ENCODE results near the gene NCDN.

Gene NCDN, protein sequence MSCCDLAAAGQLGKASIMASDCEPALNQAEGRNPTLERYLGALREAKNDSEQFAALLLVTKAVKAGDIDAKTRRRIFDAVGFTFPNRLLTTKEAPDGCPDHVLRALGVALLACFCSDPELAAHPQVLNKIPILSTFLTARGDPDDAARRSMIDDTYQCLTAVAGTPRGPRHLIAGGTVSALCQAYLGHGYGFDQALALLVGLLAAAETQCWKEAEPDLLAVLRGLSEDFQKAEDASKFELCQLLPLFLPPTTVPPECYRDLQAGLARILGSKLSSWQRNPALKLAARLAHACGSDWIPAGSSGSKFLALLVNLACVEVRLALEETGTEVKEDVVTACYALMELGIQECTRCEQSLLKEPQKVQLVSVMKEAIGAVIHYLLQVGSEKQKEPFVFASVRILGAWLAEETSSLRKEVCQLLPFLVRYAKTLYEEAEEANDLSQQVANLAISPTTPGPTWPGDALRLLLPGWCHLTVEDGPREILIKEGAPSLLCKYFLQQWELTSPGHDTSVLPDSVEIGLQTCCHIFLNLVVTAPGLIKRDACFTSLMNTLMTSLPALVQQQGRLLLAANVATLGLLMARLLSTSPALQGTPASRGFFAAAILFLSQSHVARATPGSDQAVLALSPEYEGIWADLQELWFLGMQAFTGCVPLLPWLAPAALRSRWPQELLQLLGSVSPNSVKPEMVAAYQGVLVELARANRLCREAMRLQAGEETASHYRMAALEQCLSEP

DNA sequence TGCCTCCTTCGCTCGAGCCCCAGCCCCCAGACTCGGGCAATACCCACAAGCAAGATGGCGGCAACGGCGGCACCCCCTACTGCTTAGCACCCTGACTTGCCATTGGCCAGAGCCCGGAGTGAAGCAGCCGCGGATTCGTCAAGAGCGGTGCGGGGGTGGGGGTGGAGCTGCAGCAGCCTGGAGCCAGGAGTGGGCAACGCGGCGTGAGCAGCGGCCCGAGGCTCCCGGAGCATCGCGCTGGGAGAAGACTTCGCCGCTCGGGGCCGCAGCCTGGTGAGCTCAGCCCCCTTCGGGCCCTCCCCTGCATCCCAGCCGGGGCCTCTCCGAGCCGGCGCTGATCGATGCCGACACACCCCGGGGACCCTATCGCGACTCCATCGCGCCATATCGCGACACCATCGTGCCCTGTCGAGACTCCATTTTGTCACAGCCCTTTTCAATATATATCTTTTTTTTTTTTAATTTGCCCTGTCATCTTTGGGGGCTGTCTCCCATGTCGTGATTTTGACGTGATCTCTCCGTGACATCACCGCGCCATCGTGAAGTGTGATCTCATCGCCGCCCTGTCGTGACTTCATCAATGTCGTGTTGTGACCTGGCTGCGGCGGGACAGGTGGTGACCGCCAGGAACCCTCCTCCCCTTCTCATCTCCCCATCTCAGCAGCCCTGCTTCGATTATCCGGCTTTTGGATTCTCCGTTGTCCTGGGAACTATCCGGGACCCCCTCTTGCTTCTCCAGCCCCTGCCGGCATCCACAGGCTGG, at the start of gene NCDN:
TSS of gene NCDN (plus strand) at position 189 of the 763 bp plus-strand sequence. CDS start at position 581, 392 bp downstream.
- DNase-seq (ENCODE audit: extremely low spot score, insufficient read length, low read depth), result peak; percentile 95
- peak; percentile 98 for FAIRE-seq

DNA sequence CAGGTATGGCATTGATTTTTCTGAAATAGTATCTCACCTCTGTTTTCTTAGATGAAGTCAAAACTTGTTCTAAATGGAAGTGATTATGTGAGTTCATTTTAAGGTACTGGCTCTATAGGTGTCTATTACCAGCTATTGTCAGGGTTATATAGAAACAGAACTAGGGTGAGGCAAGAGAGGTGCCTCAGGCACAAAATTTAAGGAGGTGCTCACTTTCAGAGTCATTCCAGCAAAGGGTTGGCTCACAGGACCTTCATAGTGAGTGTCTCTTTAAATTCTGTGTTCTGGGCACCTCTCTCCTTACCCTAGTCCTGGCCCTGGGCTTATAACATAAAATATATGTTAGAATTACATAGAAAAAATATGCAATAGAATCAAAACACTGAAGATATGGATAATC, 49.7 kb upstream of the NCDN start:
- DNase-seq (ENCODE audit: extremely low spot score, insufficient read length, low read depth) (no peak), FAIRE-seq (no peak)

DNA sequence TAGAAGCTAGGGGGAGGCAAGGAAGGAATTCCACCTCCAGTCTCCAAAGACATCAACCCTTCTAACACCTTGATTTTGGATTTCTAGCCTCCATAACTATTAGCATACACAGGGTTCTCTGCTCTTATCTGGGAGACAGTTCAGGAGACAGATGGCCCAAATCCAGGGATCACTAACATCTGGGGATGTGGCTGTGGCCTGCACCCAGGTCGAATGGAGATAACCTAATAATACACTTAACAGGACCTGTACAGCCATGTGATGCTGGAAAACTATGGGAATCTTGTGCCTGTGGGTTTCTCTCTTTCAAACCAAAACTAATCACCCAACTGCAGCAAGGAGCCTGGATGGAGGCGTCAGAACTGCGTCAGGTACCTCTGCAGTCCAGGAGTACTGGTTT, 48.0 kb upstream of the NCDN start:
- DNase-seq (ENCODE audit: extremely low spot score, insufficient read length, low read depth) (no peak), FAIRE-seq (no peak)

DNA sequence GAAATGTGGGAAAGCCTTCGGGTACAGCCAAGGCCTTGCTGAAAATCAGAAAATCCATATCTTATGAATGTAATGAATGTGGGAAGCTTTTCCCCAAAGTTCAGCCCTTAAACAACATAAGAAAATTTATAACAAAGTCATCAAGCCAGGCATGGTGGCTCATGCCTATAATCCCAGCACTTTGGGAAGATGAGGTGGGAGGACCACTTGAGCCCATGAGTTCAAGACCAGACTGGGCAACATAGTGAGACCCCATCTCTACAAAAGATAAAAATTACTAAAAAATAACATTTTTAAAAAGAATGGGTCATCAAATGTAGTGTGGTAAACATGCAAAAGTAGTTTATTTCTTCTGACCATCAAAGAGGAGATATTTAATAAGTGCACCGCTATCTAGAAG, 46.3 kb upstream of the NCDN start:
- FAIRE-seq (no peak), DNase-seq (ENCODE audit: extremely low spot score, insufficient read length, low read depth) (no peak)

DNA sequence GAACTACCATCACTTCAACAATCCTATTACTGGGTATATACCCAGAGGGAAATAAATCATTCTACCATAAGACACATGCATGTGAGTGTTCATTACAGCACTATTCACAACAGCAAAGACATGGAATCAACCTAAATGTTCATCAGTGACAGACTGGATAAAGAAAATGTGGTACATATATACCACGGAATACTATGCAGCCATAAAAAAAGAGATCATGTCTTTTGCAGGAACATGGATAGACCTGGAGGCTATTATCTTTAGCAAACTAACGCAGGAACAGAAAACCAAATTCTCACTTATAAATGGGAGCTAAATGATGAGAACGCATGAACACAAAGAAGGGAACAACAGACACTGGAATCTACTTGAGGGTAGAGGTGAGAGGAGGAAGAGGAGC, 39.4 kb upstream of the NCDN start:
- DNase-seq (ENCODE audit: extremely low spot score, insufficient read length, low read depth) (no peak), FAIRE-seq (no peak)

DNA sequence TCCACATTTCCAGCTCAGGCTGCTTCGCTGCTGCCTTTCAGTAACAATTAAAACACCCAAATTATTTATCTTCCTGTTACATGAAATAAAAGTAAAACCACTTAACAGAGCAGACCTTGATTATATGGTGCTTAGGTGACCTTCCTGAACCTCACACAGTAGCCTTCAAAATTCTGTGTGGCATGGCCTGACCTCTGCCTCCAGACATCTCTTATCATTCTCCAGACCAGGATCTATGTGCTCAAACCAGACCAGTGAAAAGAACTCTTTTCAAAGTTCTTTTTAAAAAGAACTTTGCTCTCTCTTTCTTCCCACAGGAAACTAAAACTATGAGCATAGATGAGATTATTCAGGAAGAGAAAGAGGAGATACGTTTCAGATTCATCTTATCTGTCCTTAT, 38.2 kb upstream of the NCDN start:
- FAIRE-seq, result no peak
- DNase-seq (ENCODE audit: extremely low spot score, insufficient read length, low read depth), result no peak

DNA sequence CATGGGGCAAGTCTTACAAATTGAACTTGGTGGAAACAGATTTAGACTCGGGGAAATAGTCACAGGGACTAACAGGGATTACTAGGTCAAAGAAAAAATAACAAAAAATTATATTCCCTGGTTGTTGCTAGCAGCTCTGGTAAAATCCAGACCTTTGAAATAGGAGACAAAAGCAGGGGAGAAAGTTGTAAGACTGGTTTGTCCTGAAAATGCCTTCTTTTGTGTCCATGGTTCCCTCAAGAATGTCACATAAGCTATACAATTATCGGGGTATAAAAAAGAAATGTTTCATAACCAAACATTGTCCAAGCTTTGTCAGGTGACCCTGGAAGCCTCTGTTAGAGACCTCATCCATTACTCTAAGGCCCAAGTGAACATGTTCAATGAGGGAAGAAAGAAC, 33.5 kb upstream of the NCDN start:
- FAIRE-seq (no peak), DNase-seq (ENCODE audit: extremely low spot score, insufficient read length, low read depth) (no peak)

DNA sequence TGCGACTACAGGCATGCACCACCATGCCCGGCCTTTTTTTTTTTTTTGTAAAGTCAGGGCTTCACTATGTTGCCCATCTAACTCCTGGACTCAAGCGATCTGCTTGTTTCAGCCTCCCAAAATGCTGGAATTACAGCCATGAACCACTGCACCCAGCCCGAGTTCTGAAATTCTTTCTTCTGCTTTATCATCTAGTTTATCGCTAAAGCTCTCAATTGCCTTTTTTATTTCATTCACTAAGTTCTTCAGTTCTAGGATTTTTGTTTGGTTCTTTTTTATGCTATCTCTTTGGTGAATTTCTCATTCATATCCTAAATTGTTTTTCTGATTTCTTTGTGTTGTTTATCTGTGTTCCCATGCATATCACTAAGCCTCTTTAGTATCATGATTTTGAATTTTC, 27.4 kb upstream of the NCDN start:
- DNase-seq (ENCODE audit: extremely low spot score, insufficient read length, low read depth) (no peak), FAIRE-seq (no peak)

DNA sequence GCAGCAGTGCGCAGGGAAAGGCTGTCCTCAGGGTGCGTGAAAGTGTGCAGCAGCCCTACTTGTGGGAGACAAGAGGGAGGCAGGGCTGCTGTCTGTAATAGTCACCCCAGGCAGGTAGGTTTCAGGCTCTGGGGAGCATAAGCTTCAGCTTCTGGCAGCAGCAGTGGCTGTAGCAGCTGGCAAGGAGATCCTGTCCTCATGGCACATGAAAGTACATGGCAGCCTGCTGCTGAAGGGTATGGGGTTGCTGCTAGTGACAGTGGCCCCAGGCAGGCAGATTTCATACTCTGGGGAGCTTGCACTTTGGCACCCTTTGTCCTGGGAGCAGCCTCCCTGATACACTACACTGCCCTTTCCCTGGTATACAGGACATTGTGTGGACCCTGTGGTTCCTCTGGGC, 26.7 kb upstream of the NCDN start:
- FAIRE-seq (no peak), DNase-seq (ENCODE audit: extremely low spot score, insufficient read length, low read depth) (no peak)

DNA sequence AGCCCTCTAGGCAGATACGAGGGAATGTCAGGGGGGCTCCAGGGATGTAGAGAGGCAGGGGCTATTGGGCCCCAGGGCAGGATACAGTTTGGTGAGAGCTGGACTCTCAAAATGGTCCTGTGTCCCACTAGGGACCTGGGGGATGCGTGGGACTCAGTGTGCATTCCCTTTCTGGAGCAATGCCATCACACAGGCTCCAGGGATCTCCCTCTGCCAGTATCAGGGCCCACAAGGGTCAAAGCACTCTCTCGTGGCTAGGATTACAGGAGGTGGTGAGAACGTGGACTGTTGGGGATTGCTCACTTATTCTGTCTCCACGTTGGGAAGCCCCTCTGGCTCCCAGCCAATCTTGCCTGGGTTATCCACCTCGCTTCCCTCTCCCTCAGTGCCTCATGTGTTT, 26.2 kb upstream of the NCDN start:
- FAIRE-seq (no peak), DNase-seq (ENCODE audit: extremely low spot score, insufficient read length, low read depth) (no peak)

DNA sequence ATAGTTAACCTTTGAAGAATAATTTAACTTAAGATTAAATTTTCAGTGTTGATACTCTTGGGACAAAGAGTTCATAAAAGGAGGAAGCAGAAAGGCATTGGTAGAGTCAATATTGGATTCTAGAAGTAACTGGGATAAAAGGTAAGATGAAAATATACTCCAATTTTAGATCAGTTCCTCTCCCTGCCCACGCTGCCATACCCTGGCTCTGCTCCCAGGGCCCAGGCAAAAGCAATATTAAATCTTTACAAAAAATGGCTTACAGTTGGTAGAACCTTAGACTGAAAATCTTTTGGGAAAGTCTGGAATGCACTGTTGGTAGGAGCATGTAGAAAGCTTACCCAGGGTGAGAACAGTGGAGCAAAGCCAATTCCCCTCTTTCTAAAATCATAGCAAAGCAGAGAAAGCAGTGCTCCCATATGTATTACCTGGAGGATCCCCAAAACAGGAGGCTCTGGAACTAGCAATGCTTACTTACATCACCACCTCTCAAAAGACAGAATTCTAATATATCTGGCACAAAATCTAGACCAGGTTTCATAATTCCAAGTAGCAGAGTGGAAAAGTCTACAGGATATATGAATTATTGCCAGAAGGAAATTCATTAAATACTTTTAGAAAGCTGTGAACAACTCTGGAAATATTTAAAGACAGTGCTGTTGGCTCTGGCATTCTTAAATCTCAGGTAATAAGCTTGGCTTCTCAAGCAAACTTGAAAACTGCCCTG, 24.9 kb upstream of the NCDN start:
- no peak for DNase-seq (ENCODE audit: extremely low spot score, insufficient read length, low read depth)
- FAIRE-seq, result no peak

DNA sequence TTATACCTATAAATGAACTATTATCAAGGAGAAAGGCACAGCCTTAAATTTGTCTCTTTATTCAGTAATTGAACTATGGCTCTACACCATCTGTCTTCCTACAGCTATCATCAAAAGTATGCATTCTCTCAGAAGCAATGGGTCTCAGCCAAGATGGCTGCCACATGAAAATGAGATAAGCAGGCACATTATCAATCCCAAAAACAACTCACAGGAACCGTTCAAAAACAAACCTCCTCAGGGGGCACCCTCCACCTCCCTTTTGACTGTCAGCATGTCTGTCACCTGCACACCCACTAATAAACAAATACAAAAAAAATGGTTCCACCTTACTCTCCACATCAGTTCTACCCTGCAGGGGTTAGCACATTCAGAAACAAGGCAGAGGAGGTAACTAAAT, 24.0 kb upstream of the NCDN start:
- DNase-seq (ENCODE audit: extremely low spot score, insufficient read length, low read depth) (no peak), FAIRE-seq (no peak)

DNA sequence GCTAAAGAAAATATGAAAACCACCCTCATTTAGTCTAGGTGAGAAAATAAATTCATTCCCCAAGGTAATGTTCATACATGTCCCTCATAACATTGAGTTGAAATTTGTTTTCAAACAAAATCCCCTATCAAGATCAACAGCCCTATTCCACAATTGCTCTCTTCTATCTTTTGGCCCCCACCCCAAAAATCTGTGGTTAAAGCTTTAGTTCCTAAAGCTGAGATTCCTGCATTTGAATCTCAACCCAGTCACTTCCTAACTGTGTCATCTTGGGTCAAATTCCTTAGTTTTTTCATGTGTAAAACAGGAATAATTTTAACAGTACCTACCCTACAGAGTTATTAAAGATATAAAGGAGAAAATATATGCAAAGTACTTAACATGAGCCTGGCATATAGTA, 22.4 kb upstream of the NCDN start:
- DNase-seq (ENCODE audit: extremely low spot score, insufficient read length, low read depth) (no peak), FAIRE-seq (no peak)

DNA sequence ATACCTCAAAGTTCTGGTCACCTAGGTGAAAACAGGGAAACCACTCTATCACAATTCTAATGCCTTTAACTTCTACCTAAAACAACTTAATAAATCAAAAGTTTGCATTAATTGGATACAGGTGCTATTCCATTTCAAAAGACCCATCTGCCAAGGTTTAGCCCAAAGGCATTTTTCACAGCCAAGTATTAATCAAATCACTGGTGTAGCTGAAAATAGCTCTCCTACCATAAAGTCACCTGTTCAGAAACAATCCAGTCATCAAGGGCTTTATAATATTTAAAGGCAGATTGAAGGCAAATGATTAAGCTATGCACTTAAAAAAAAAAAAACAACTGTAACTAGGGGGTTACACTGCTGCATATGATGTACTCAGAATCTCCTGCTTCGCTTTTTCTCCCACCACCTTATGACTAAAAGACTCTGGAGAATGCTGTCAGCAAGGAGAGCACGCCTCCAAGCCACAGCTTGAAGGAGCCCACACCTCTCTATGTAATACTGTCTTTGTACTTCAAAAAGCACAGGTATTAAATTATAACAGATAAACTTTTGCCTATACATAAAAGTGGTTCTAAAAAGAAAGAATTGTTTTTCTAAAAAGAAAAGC, 20.9 kb upstream of the NCDN start:
- FAIRE-seq, result no peak
- DNase-seq (ENCODE audit: extremely low spot score, insufficient read length, low read depth), result no peak

DNA sequence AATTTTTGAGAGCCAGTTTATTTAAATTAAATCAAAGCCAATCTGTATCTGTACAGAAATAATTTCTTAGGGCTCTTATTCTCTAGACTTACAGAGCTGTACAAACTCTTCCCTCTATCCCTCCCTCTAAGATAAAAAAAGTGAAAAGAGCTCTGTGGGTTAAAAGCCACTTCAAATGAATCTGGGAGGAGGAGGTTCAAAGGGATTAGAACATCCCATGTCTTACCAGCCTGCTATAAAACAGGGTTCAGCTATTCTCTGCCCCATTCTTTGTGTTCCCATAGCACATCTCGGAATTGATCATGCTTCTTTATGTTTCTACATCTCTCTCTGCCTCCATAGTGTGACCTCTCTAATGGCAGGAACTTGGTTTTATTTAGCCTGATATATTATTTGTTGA, 19.8 kb upstream of the NCDN start:
- DNase-seq (ENCODE audit: extremely low spot score, insufficient read length, low read depth), result no peak

DNA sequence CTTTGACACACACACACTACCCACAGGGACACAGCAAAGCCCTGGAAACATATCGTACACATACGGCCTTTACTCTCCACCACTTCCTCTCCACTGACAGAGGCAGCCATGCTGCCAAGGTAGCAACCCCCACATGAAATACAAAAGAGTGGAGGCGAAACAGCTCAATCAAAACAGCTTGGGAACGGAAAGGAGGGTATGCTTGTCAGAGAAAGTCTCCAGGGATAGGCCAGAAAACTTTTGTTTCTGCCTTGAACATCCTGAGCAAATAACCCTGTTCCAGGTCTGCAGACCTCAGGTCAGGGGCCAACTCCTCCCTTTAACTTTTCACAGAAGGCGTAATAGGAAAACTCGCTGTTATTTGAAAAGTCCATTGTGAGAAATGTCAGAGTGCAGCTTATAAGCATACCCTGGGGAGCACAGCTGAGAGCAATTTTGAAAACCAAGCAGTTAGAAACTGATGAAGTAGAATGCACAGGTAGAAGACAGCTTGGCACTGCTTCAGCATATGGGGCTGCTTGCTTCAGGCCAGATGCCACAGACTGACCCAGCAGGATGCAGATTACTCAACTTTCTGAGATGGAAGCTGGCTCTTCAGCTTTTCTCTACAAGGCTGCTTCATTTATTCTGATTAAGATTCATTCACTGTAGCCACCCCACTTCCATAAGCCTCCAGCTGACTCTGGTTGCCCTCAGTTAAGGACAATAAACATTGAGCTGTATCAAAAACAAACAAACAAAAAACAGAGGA, 18.4 kb upstream of the NCDN start:
- DNase-seq (ENCODE audit: extremely low spot score, insufficient read length, low read depth) (no peak), FAIRE-seq (peak; percentile 87)

More for the DNA sequence above, 19.8 kb upstream of the NCDN start:
- FAIRE-seq, result peak; percentile 5

DNA sequence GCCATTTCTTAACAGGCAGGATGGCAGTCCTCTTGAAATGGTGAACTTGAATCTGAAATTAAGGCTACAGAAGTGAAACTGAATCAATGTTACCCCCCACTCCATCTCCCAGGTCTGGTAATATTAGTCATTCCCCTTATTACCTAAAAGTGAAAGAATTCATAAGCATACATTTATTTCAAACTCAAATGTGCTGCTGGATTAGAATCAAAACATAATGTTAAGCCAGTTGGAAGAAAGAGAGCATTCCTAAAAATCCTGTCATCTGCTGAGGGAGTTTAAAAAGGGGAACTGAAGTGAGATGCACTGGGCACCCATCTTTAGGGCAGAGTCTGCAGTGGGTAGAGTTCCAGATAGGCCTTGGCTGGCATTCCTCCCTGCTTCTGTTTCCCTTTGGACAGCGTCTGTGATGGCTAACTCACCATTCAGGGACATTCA, 17.8 kb upstream of the NCDN start:
- FAIRE-seq (no peak), DNase-seq (ENCODE audit: extremely low spot score, insufficient read length, low read depth) (no peak)

DNA sequence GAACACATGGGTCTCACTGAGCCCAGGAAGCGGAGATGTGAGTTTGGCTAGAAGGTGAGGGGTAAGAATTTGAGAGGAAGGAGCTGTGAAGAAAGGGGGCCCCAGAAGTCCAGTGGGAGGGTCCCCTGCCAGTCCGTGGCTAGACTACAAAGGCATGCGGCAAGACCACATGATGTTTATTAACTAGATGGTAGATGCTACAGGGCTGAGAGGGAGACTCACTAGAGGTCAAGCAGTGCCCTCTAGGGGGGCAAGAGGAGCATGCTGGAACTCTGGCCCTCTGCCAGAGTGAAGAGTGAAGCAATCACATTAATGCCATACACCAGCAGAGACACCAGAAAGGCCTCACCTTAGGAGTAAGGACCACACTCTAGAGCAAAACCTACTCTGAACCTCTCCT, 12.6 kb upstream of the NCDN start:
- FAIRE-seq, result peak; percentile 78

DNA sequence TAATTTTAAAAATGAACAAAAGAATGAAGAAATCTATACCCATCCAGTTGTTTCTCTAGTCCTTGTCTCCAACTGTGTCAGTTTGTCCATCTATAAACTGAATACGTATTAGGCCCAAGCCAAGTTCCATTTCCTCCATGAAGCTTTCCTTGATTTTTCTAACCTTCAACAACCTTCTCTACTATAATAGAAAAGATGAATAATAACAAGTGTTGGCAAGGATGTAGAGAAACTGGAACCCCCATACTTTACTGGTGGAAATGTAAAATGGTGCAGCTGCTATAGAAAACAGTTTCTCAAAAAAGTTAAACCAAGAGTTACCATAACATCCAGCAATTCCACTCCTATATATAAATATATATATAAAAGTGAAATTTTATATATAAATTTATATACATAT, 11.0 kb upstream of the NCDN start:
- FAIRE-seq (no peak), DNase-seq (ENCODE audit: extremely low spot score, insufficient read length, low read depth) (no peak)

More for the DNA sequence above, 12.6 kb upstream of the NCDN start:
- peak; percentile 36 for DNase-seq (ENCODE audit: extremely low spot score, insufficient read length, low read depth)
